ENCODE data around the gene ABLIM1. TPM values are rescaled to one million over a fixed set of nuclear protein-coding genes. Genes with fewer than 3 reads are reported as not detected.

Gene ABLIM1
- total RNA-seq, 4 donors from 2014 or later, result 152 to 373 (median 209) TPM

DNA sequence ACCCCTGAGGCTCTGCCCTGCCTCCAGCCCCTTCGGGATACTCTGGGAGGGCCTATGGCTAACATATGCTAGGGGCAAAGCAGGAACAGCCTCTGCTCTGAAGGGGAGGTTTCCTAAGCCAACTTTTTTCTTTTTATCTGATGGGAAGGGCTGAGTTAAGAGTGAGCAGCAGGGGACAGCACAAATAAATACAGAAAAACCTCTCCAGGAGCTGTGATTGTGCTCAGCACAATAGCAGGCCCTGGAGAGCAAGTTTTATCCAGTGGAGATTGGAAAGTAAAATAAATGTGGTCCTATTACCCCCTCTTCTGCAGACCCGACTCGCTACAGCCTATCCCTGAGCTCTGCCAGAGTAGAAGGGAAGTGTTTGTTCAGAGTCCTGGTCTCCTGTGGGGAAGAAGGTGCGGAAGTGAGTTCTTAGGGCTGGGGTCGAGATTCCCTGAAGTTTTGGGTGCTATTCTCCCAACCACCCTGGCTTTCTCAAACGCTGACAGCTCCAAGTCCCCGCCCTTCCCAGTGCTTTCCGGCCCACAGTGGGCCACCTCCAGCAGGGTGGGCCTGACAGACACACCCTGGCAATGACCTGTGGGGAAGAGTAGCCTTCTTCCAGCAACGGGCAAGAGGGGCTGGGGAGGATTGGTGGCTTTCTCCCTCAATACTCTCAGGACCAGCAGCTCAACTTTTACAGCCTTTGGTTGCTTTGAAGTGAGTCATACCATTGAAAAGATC, 230.8 kb downstream of the ABLIM1 start:
- no peak for DNase-seq (ENCODE audit: low spot score in 2 of 2)
- H3K4me1 ChIP-seq, result peaks cover 0 to 39% (median 11%) of the 10 kb centered on the region in 4 donors
- peak overlapping the region in 2 of 4 donors; percentile 53 to 76 for H3K27ac ChIP-seq
- H3K9me3 ChIP-seq, result no peaks in the 10 kb centered on the region
- TF ChIP-seq POLR2A (IDR thresholded peaks at IDR 0.05), result no peak
- peak in 3 of 5 experiments; percentile 8 to 16 (median 11) for TF ChIP-seq CTCF (IDR thresholded peaks at IDR 0.05)
- TF ChIP-seq EP300 (IDR thresholded peaks at IDR 0.05), result peak in 1 of 2 donors; percentile 25
- H3K27me3 ChIP-seq, result no peaks in the 10 kb centered on the region
- WGBS, 2 donors, result 42 to 46% methylated on average over 9 of the region's 9 CpGs
- H3K36me3 ChIP-seq, result no peaks in the 10 kb centered on the region
- H3K4me3 ChIP-seq, result no peak overlapping the region

DNA sequence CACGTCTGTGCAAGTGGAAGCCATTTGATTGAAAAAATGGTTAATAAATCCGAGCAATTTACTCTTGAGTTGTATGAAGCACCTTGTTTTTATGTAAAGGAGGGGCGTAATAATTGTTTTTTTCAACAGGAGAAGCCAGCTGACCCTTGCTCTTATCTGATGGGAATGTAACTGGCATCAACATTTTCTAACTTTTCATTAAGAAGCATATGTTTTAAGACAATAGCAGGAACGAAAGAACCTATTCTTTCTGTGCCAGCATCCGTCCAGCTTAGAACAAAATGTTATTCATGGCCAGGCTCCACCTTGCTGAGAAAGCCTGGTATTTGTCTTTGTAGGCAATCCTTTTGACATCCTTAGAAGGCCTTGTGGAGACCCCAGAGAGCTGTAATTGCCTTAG, 231.6 kb downstream of the ABLIM1 start:
- TF ChIP-seq EP300 (IDR thresholded peaks at IDR 0.05) (peak in 1 of 2 donors; percentile 14), CTCF (IDR thresholded peaks at IDR 0.05) (no peak)
- no peak for DNase-seq (ENCODE audit: low spot score in 2 of 2)
- Histone ChIP-seq H3K9me3 (no peaks in the 10 kb centered on the region), H3K4me1 (peaks cover 0 to 39% (median 11%) of the 10 kb centered on the region in 4 donors), H3K27ac (peak overlapping the region in 2 of 4 donors; percentile 53 to 76), H3K4me3 (no peak overlapping the region), H3K36me3 (no peaks in the 10 kb centered on the region), H3K27me3 (no peaks in the 10 kb centered on the region)
- 44 to 45% methylated on average over 5 of the region's 5 CpGs for WGBS, 2 donors

DNA sequence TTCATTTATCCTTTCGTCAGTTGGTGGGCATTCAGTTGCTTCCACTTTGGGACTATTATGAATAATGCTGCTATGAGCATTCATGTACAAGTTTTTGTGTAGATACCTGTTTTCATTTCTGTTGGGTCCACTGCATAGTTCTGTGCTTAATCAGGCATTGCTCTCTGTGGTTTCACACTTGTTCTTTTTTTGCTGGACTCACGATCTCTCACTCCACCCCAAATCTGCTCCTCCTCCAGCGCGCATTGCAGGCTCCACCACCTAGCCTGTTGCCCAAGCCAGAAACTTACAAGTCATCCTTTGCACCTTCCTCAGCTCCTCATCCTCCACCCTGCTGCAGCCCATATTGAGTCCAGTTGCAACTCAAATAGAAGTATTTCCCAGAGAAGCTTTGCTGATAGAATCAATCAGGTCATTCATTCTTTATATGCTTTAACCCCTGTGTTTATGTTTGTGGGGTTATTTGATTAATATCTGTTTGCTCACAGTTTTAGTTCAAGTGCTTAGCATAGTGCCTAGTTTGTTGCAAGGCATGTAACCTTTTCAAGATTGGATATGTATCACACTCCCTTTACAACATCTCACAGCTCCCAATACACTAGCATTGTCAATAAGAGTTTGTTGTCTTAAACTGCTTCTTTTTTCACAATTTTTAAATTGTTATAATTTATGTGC, 237.1 kb downstream of the ABLIM1 start:
- 85 to 94% methylated on average over 4 of the region's 4 CpGs for WGBS, 2 donors

DNA sequence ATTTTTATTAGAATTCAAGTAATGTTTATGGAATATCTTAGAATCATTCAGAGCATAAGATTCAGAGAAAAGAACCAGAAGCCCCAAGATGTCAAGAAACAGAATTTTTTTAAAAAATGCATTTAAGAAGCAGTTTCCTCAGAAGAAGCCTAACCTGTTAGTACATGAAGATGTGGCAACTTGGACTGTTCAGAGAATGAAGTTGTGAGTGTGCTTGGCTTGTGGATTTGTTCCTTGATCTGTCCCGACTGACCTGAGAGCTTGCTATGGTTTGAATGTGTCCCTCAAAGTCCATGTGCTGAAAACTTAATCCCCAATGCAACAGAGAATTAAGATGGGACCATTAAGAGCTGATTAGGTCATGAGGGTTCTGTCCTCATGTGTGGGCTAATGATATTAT, 240.0 kb downstream of the ABLIM1 start:
- DNase-seq (ENCODE audit: low spot score in 2 of 2), result no peak

More for the DNA sequence above, 237.1 kb downstream of the ABLIM1 start:
- peaks cover 0 to under 1% (median 0%) of the 10 kb centered on the region in 4 donors for H3K4me1 ChIP-seq
- no peaks in the 10 kb centered on the region for H3K36me3 ChIP-seq
- H3K27me3 ChIP-seq, result no peaks in the 10 kb centered on the region
- no peak overlapping the region for H3K4me3 ChIP-seq
- TF ChIP-seq POLR2A (IDR thresholded peaks at IDR 0.05) (no peak), EP300 (IDR thresholded peaks at IDR 0.05) (no peak), CTCF (IDR thresholded peaks at IDR 0.05) (no peak)
- no peak for DNase-seq (ENCODE audit: low spot score in 2 of 2)
- H3K27ac ChIP-seq, result no peak overlapping the region
- H3K9me3 ChIP-seq, result no peaks in the 10 kb centered on the region

More for the DNA sequence above, 240.0 kb downstream of the ABLIM1 start:
- H3K36me3 ChIP-seq, result no peaks in the 10 kb centered on the region
- TF ChIP-seq CTCF (IDR thresholded peaks at IDR 0.05), result no peak
- TF ChIP-seq POLR2A (IDR thresholded peaks at IDR 0.05), result no peak
- TF ChIP-seq EP300 (IDR thresholded peaks at IDR 0.05), result no peak
- peaks cover 0 to 6% (median 3%) of the 10 kb centered on the region in 4 donors for H3K4me1 ChIP-seq
- no peak overlapping the region for H3K27ac ChIP-seq
- no peaks in the 10 kb centered on the region for H3K9me3 ChIP-seq
- no peaks in the 10 kb centered on the region for H3K27me3 ChIP-seq
- no peak overlapping the region for H3K4me3 ChIP-seq
- 67 to 80% methylated on average over 1 of the region's 1 CpG for WGBS, 2 donors
